ENCODE results near the gene RFX8.

DNA sequence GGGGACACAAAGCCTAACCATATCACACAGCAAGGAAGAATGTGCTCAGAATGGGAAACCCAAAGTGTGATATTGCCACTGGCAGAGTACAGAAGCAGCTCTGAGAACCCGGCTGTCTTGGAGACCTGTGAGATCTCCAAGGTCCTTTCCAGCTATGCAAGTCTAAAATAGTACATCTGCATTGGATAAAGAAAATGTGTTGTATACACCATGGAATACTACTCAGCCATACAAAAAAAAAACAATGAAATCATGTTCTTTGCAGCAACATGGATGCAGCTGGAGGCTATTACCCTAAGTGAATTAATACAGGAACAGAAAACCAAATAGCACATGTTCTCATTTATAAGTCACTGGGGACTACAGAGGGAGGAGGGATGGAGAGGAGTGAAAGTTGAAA, 36.5 kb upstream of the RFX8 start:
- TF ChIP-seq POLR2AphosphoS5 (IDR thresholded peaks at IDR 0.05; ENCODE audit: low read depth, low read length) (no peak), EZH2phosphoT487 (IDR thresholded peaks at IDR 0.05; ENCODE audit: borderline replicate concordance, low read depth) (no peak), EP300 (IDR thresholded peaks at IDR 0.05; ENCODE audit: borderline replicate concordance in 1 of 2, low read depth in 1 of 2, low read length in 1 of 2) (no peak), GABPA (IDR thresholded peaks at IDR 0.05; ENCODE audit: low read depth) (no peak), CTCF (IDR thresholded peaks at IDR 0.05) (no peak), TEAD4 (IDR thresholded peaks at IDR 0.05; ENCODE audit: borderline replicate concordance, insufficient read depth) (no peak)
- TF ChIP-seq, protein P1, sequence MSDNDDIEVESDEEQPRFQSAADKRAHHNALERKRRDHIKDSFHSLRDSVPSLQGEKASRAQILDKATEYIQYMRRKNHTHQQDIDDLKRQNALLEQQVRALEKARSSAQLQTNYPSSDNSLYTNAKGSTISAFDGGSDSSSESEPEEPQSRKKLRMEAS (IDR thresholded peaks at IDR 0.05; ENCODE audit: low read depth) = no peak

Measured in SK-N-SH (cell line).